Lung microvascular endothelial cell (primary cell): ENCODE measurements around the gene SSBP3. TPM values are rescaled to one million over a fixed set of nuclear protein-coding genes. Genes with fewer than 3 reads are reported as not detected.
A peak's percentile ranks its signal among the peaks of the same experiment; 100 is the strongest.
"Not testable (repeated sequence)": the region's sequence is repeated elsewhere in the genome, so short reads cannot be mapped to it uniquely, and the experiment has no call there.

Experiments
- DNase-seq, 2 donors: peaks; one replicate each; pipeline versions ENCODE4 v3.0.0 to v3.0.0-alpha.2; 2010; ENCODE audit warnings: low read depth in 2 of 2
- total RNA-seq: library from RNA; depleted of rRNA; stranded (reverse); fragments of >200 nt; gene quantifications from 2 replicates; pipeline ENCODE4 v1.2.1, GENCODE V29; 2014

SSBP3 gene
- total RNA-seq, 1 donor from 2014 or later, result 10.3 TPM

DNA sequence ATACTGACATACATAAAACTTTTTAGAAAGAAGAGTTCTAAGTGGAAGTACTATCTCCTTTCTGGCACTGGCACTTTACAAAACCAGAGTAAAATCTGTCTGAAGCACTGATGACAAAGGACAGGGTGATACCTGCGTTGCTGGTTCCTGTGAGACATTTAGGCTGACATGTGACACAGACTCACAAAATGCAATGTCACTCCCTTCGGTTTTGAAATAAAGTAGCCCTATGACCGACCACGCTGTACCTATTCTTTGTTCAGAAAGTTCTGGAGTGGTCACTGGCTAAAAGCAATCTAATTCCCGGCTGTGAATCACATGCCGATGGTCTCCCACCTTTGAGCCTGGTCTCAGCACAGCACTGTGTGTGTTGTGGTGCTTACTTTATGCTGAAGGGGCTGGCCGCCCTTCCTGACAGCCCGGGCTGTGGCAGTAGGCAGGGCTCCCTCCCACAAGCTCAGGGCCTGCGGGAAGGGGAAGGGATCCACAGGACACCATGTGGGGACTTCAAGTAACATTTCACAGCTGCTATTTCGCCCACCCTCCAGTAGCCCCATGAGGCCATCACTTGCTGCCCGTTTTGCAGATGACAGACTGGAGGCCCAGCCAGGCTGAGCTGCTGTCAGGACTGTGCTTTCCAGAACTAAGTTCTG lies 158.2 kb downstream of the SSBP3 start:
- no peak for DNase-seq

DNA sequence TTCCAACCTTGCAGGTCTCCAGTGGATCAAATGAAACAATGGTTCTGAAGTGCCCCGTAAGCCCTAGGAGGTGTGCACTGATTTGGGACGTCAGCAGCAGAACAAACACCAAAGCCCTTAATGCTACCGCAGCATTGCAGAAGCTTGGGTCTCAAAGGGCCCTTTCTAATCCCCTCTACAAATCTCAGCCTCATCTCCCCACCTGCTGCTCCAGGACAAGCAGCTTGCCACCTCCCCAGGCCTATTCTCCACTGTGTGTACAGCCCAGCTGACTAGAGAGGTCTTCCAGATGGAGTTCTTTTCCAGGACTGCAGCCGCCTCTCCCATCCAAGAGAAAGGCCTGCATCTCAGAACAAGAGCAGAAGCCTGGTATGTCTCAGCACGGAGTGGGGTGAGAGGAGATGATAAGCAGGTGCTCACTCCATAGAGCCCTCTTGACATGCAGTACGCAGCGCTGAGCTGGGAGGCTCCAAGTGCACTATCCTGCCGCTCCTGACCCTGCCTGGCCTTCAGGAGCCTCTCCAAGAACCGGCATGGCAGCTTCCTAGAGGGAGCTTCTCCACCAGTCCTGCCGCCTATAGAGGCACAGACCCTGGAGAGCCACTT lies 160.0 kb downstream of the SSBP3 start:
- DNase-seq, result no peak

DNA sequence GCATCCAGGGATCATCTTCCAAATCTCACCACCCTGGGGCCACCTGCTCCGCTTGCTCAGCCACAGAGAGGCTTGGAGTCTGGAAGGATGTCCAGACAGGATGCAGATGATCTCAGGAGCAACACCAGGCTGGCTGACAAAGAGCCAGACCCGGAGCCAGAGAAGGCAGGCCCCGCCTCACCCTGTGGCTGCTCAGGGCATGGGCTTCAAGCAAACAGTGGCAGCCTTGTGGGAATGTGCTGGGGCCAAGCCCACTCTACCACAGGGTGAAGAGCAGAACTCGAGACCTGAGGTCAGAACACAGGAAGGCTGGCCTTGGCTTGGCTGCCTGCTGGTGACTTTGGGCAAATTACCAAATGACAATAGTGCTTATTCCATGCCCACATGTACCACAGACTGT lies 160.7 kb downstream of the SSBP3 start:
- peak; percentile 36 to 52 for DNase-seq

DNA sequence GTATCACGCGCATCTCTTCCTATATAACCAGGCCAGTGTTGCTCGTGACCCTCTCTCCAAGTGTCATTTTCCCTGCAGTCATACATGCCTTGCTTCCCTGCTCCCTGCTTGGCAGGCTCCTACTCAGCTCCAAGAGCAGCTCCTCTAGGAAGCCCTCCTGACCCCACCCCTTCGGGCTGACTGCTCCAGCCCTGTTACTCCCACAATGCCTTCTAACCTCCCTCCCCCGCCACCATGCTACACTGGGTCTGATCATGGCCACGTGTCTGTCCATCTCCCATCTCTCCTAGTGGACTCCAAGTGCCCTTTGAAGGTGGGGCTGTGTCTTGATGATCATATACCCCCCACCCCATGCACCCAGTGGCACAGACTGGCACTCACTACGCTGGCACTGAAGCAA lies 161.5 kb downstream of the SSBP3 start:
- DNase-seq, result no peak

DNA sequence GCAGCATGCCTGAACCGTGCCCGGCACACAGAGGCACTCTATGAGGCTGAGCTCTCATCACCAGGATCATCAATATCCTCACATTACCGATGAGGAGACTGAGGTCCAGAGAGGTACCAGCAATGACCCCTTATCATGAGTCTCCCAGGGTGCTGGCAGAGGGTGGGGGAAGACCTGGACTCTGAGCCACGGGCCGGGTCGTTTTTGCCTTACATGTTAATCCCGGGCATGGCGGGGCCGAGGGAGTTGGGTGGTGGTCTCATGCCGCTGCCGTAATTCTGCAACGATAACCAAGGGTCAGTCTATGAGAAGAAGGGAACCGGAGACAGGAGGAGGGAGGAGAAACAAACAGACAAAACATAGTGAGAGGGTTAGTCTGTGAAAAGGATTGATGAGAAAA lies 163.2 kb downstream of the SSBP3 start:
- DNase-seq, result no peak

DNA sequence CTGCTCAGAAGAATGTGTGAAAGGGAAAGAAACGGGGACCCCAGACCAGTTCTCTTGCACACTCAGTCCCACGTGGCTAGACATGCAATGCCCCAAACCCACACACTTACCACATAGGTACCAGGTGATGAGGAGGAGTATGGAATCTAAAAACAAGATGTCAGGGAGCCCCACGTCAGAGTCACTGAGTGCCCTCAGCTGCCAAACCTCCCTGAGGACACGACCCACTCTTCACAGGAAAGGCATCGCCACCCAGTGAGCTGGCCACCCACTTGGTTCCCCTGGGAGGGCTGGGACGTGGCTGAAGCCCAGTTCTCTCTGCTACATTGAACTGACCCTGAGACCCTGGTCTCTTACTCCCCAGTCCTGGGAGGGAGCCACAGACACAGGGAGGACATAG lies 164.8 kb downstream of the SSBP3 start:
- DNase-seq, result no peak

DNA sequence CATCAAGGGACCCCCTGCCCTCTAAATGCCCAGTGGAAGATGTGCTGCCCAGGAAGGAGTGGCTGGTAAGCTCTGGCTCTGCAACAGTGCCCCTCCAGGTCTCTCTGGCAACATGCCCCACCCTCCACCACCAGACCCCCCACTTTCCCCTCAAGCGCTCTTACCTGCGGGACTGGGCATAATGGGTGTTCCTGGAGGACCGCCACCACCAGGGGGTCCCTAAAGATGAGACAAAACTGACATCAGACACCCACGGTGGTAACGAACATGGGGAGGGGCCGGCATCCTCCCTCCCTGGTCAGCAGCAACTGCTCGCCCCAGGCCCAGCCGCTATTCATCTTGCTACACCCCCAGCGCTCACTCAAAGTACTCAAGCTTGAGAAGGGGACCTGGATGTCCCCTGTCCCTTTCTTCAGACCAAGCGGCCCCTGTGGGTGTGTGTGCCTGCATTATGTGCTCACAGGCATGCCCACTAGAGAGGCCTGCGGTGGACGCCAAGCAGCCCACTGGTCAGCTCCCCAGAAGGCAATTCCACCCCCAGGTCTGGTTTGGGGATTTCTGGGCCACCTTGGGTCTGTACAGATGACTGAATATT lies 165.4 kb downstream of the SSBP3 start:
- DNase-seq, result no peak

DNA sequence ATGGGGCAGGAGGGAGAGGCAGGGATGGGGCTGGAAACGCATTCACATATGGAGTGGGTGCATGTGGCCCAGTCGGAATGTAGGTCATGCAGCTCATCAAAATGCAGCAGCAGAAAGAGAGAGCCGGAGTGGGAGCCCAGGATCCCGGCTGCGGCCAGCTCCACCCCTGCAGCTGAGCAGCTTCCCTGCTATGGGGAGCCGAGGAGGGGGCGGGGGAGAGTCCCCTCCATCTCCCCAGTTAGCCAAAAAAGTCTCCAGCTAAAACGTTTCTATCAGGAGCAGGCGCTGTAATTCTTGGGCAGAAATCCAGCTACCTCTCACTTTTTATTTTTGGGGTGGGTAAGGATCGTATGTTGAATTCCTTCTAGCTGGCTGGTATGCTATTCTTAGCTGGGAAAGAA lies 166.6 kb downstream of the SSBP3 start:
- no peak for DNase-seq

DNA sequence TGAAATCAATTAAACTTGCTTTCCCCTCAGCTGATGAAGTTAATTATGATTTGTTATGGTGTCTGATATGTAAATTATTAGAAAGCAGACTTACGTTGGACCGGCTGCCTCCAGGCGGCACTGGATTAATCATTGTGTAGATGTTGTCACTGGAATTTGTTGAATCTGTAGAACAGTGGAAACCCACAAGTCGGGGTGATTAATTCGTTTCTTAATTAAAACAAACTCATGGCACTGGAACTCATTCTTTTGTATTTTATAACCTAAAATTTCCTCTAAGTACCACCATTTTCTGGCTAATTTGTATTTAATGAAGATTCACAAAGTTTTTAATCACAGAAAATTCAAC lies 167.2 kb downstream of the SSBP3 start:
- DNase-seq, result no peak

DNA sequence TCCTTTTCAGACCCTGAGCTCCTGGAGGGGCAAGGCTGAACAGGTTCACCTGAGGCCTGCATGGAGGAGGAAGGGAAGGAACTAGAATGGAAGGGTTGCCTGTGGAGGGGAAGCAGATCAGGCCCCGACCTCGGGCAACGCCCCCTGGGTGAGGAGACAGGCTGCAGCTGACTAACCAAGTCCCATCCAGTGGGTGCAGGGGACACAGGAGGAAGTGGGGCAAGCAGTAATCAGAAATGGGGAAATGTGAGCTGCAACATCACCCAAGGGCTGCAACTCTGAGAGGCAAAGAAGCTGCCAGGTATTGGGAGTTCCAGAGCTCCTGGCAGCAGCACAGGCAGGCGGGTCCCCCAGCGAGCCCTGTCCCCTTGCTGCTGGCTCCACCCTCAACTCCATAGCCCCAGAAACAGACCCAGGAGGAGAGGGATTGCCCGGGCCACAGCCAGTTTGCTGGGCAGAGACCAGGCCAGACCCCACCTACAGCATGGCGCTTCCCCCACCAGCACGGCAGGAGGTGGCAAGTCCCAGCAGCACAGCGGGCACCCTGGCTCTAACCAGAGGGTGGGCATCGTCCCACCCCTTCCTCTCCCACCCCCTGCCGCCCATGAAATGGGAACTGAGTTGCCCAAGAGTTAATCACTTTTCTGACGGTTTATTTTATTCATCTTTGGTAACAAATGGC lies 167.7 kb downstream of the SSBP3 start:
- DNase-seq, result no peak

DNA sequence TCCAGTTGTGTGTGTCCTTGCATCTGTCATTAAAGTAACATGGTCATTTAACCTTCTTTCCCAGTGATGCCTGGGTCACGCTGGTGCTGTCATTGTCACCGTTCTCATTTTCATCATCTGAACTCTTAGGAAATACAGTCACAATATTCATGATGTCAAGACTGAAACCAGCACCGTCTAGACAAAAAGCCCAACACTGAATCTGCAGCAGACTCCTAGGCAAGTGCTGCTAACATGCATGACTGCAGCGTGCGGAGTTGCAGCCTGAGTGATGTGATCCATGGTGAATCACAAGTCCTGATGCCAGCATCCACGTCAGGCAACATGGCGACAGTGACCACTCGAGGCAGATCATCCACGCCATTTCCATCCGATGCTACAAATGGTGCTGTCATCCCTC lies 168.6 kb downstream of the SSBP3 start:
- no peak for DNase-seq

DNA sequence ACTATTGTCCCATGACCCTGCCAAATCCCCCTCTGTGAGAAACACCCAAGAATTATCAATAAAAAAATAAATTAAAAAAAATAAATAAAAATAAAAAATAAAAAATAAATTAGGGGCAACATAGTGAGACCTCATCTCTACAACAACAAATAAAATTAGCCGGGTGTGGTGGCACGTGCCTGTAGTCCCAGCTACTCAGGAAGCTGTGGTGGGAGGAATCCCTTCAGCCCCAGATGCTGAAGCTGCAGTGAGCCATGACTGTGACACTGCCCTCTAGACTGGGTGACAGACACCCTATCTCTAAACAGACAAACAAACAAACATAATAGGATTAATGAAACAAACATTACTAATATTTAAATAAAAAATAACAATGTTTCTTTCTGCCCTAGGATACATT lies 171.9 kb downstream of the SSBP3 start:
- DNase-seq, result no peak

DNA sequence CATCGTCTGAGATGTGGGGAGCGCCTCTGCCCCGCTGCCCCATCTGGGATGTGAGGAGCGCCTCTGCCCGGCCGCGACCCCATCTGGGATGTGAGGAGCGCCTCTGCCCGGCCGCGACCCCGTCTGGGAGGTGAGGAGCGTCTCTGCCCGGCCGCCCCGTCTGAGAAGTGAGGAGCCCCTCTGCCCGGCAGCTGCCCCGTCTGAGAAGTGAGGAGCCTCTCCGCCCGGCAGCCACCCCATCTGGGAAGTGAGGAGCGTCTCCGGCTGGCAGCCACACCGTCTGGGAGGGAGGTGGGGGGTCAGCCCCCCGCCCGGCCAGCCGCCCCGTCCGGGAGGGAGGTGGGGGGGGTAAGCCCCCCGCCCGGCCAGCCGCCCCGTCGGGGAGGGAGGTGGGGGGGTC lies 173.0 kb downstream of the SSBP3 start:
- not testable (repeated sequence) for DNase-seq

DNA sequence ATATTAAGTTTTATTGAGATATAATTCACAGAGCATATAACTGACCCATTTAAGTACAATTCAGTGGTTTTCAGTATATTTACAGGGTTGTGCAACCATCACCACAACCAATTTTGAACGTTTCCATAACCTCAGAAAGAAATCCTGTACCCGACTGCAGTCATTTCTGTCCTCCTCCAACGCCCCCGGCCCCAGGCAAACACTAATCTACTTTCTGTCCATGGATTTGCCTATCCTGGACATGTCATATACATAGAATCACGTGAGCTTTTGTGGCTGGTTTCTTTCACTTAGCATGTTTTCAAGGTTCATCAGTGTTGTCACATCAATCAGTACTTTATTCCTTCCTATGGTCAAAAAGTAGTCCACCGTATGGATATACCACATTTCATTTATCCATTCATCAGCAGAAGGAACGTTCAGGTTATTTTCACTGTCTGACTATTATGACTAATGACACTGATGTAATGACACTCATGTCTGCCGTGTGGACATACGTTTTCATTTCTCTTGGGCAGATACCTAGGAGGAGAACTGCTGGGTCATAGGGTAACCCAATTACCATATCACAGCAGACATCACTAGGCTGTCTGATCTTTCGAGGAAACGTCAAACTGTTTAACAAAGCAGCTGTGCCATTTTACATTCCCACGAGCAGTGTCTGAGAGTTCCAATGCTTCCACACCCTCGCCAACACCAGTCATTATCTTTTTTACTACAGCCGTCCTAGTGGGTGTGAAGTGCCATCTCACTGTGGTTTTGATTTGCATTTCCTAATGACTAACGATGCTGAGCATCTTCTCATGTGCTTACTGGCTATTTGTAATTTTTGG lies 175.5 kb downstream of the SSBP3 start:
- DNase-seq, result no peak

DNA sequence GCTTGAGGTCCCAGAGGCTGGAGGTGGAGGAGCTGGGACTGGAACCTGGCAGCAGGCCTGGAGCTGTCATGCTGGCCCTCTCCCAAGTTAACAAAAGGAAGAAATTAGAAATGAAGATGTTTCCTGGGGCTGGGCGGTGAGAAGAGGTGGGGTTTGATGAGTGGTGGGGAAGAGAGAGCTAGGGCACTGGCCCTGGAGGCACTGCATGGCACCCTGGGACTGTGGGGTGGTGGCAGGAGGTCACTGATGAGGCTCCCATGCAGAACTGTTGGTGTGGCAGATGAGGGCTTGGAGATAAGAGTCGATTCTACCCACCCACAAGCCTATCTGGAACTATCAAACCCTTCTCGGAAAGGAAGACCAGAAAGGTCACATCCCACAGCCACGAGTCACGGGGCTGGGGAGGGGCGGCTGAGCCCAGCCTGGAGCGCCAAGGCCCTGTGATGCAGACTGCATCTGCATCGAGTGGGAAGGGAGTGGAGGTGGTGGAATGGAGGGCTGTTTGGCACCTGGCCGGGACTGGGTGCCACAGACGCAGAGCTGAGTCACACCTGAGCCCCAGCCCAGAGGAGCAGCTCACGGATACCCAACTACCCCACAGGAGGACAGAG lies 176.8 kb downstream of the SSBP3 start:
- DNase-seq, result no peak

DNA sequence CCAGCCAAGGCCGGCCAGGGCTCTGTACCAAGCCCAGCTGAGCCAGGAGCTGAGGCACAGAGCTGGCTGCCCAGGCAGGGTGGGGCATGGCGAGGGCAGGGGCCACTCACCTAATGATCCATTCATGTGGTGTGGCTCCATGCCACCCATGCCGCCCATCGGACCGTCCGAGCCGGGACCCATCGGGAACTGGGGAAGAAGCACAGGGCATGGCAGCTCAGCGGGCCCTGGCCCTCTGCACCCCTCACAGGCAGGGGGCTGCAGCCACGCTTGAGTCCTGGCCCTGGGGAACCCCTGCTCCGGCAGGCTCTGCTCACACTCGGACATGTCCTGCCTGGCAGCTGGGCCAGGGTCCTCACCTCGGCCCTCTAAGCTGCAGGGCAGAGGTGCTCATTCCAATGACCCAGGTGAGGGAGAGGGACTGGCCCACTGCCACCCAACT lies 177.5 kb downstream of the SSBP3 start:
- no peak for DNase-seq

DNA sequence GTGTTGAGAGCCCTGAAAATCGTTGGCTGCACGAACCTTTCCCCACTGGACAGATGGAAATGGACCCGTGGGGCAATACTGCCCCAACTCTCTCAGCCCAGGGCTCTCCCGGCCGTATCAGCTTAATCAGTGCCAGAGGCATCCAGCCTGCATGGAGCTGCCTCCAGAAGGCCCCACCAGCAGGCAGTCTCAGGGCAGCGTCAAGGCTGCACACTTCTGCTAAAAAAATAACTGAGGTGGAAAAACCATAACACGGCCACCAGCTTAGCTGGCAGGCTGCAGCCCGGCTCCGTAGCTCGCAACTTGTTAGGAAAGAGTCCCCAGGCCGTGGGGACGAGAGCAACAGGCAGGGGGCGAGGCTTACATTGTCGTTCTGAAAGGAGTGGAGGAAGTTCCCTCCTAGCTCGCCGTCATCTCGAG lies 178.3 kb downstream of the SSBP3 start:
- DNase-seq, result no peak

DNA sequence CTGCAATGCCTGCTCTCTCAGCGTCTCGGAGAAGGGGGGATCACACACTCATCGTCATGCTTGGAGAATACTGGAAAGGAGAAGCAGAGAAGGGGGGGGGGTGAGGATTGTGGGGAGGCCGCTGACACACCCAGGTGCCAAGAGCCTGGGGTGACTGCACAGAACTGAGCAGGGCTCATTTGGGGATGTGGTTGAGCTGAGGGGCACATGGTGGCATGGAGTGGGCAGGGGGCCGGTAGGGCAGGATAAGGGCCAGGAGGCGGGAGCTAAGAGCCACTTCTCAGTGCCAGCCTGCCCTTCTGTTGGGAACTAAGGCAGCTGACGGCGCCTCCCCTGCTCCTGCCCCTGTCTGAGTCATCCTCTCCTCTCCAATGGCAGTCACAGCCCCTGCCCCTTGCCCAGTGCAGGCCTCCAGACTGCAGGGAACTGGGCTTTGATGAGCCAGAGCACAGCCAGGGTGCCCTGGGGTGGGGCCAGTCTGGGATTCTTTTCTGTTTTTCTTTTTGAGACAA lies 179.0 kb downstream of the SSBP3 start:
- DNase-seq, result peak in 1 of 2 donors; percentile 37

DNA sequence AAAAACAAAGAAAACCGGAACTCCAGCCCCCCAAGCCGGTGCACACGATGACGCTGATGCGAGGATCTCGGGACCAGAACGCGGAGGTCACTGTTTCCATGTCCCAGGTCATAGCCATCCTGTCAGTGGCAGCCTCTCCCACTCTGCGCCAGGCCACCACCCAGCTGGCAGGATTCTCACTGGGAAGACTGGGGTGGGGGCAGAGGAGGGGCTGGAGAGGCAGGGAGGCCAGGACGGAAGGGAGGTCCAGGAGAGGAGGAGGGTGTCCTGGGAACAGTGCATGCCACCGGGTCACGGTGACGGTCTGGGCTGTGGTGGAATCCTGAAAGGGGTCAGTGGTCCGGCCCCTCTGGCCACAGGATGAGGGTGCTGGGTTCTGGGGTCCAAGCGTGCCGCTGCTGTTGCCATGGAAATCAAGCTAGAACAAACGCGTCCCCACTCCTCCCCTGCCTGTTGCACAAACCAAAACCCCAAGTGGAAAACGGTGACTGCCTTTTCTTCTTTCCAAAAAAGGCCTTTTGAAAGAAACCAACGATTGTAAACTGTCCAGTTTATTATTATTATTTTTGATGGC lies 180.1 kb downstream of the SSBP3 start:
- no peak for DNase-seq

DNA sequence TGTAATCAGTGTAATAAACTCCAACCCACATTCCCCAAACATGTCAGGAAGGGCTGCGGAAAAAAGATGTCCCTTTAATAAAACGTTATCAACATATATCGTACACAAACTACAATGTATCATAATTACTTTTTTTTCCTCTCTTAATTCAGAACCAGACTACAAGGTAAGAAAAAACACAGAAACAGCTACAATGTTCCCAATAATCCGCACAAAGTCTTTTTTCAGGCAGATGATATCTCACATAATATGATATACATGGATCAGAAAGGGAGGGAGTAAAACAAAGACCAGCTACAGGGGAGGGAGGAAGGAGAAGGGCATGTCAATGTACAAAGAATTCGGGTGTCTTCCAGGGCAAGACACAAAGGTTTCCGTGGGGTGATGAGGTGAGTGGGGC lies 180.8 kb downstream of the SSBP3 start:
- no peak for DNase-seq

DNA sequence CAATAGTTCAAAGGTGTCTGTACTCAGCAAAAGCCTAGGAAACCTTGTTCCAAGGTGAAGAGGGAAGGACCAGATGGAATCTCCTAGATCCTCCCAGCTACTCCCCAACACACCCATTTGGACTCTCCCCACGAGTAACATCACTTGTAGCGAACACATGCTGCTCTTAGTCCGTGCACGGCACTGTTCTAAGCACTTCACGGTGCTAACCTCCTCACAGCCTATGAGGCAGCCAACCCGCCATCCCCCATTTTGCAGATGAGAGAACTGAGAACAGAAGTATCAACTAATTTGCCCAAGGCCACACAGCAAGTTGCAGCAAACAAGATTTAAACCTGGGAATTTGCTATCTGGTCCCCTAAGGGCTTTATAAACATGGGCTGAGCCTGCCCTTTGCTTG lies 182.0 kb downstream of the SSBP3 start:
- DNase-seq, result no peak
